ENCODE data around the gene C4orf54. TPM values are rescaled to one million over a fixed set of nuclear protein-coding genes. Genes with fewer than 3 reads are reported as not detected.

The C4orf54 gene
- total and polyA plus RNA-seq, 2 of the 8 experiments (the other 6 are each of a cell fraction or from before 2014, with no cell fraction given): not detected

GRCh38 chr4:99629962-99630554 is 27.6 kb downstream of the C4orf54 start:
- Histone ChIP-seq H3K18ac (ENCODE audit: extremely low read depth, low read length) (no peak overlapping the region), H3K4me3 (ENCODE audit: extremely low read depth in 1 of 4, insufficient read depth in 2 of 4, low read depth in 3 of 4, low read length in 4 of 4) (no peak overlapping the region), H3K9ac (replicated peaks in 1 of 4; ENCODE audit: extremely low read depth in 1 of 4, low read depth in 3 of 4, low read length in 3 of 4) (no peak overlapping the region), H2AK5ac (ENCODE audit: low read depth, low read length) (no peak overlapping the region), H2BK15ac (ENCODE audit: low read length) (no peak overlapping the region), H4K8ac (ENCODE audit: extremely low read depth, insufficient read depth, low read length) (no peak overlapping the region), H3K4me2 (ENCODE audit: insufficient read depth in 1 of 2, low read depth in 2 of 2, low read length in 2 of 2) (no peak overlapping the region), H3K9me3 (ENCODE audit: insufficient read depth in 2 of 2, low read depth in 1 of 2, low read length in 1 of 2) (no peaks in the 10 kb centered on the region), H2BK5ac (ENCODE audit: low read depth, low read length) (no peak overlapping the region), H3K79me2 (ENCODE audit: control insufficient read depth in 1 of 2, insufficient read depth in 2 of 2, low read length in 2 of 2) (no peaks in the 10 kb centered on the region), H3K4ac (replicated peaks; ENCODE audit: insufficient read length, low read depth, low read length) (no peak overlapping the region), H3K27ac (ENCODE audit: low read depth, low read length) (no peak overlapping the region), H2BK12ac (ENCODE audit: low read depth, low read length) (no peak overlapping the region), H3K14ac (ENCODE audit: insufficient read length) (no peak overlapping the region), H3K36me3 (ENCODE audit: control insufficient read depth in 2 of 4, insufficient read depth in 4 of 4, low read length in 3 of 4) (no peaks in the 10 kb centered on the region), H4K20me1 (replicated peaks in 1 of 2; ENCODE audit: control insufficient read depth in 1 of 2, insufficient read depth in 2 of 2, low read length in 2 of 2) (no peaks in the 10 kb centered on the region), H3K27me3 (replicated peaks in 1 of 4; ENCODE audit: control insufficient read depth in 3 of 4, extremely low read depth in 1 of 4, insufficient read depth in 3 of 4, low read length in 3 of 4) (no peaks in the 10 kb centered on the region), H3K23ac (ENCODE audit: insufficient read length) (no peak overlapping the region), H3K79me1 (ENCODE audit: low read depth, low read length) (no peaks in the 10 kb centered on the region), H3K23me2 (ENCODE audit: low read depth, low read length) (no peaks in the 10 kb centered on the region; the same call in 1 of the 2 replicates), H4K91ac (replicated peaks; ENCODE audit: insufficient read length, low read length) (no peak overlapping the region), H3K56ac (replicated peaks; ENCODE audit: insufficient read length, low read depth, low read length) (no peak overlapping the region), H4K5ac (ENCODE audit: insufficient read length, low read depth, low read length) (no peak overlapping the region), H2BK20ac (ENCODE audit: low read length) (no peak overlapping the region), H3K4me1 (replicated peaks in 1 of 4; ENCODE audit: control insufficient read depth in 3 of 4, insufficient read depth in 4 of 4, low read length in 3 of 4) (peaks cover 0 to 3% (median 0%) of the 10 kb centered on the region in 4 experiments; a peak in 1 of 7 replicates), H2BK120ac (replicated peaks; ENCODE audit: low read depth, low read length) (no peak overlapping the region), H2AFZ (ENCODE audit: low read length) (no peak overlapping the region)
- TF ChIP-seq CBX8 (IDR thresholded peaks at IDR 0.05; ENCODE audit: borderline replicate concordance, low read depth, low read length) (no peak), TBP (IDR thresholded peaks at IDR 0.05; ENCODE audit: low read depth, low read length) (no peak), MAFK (IDR thresholded peaks at IDR 0.05; ENCODE audit: low read depth, low read length) (no peak), KDM4A (IDR thresholded peaks at IDR 0.05; ENCODE audit: low read depth, low read length, severe bottlenecking) (no peak), RXRA (IDR thresholded peaks at IDR 0.05; ENCODE audit: insufficient read depth, low read depth, low read length) (no peak), CTCF (IDR thresholded peaks at IDR 0.05; ENCODE audit: control extremely low read depth in 1 of 3, insufficient read depth in 1 of 3, low read depth in 1 of 3, low read length in 3 of 3) (no peak), HDAC6 (IDR thresholded peaks at IDR 0.05; ENCODE audit: low read depth, low read length) (no peak), YY1 (IDR thresholded peaks at IDR 0.05; ENCODE audit: low read depth, low read length) (no peak), BACH1 (IDR thresholded peaks at IDR 0.05; ENCODE audit: low read length) (no peak), POLR2A (IDR thresholded peaks at IDR 0.05; ENCODE audit: control extremely low read depth in 1 of 2, low read depth in 2 of 2, low read length in 2 of 2) (no peak)
- CTCF ChIA-PET (ENCODE audit: partially characterized antibody): no interaction called here
- FAIRE-seq (no peak), DNase-seq (ENCODE audit: low read depth in 1 of 2, low spot score in 2 of 2) (no peak)
- POLR2A ChIA-PET (ENCODE audit: partially characterized antibody): no interaction called here
